NCI-H446 (cell line): Measurements from ENCODE around the gene LRRC59.
"Not testable (repeated sequence)": the region's sequence is repeated elsewhere in the genome, so short reads cannot be mapped to it uniquely, and the experiment has no call there.

ENCODE experiments used
- DNase-seq, 2 experiments: peaks; one replicate each; lab custom pipeline; 2025; lab: John Stamatoyannopoulos, UW

The LRRC59 gene

DNA sequence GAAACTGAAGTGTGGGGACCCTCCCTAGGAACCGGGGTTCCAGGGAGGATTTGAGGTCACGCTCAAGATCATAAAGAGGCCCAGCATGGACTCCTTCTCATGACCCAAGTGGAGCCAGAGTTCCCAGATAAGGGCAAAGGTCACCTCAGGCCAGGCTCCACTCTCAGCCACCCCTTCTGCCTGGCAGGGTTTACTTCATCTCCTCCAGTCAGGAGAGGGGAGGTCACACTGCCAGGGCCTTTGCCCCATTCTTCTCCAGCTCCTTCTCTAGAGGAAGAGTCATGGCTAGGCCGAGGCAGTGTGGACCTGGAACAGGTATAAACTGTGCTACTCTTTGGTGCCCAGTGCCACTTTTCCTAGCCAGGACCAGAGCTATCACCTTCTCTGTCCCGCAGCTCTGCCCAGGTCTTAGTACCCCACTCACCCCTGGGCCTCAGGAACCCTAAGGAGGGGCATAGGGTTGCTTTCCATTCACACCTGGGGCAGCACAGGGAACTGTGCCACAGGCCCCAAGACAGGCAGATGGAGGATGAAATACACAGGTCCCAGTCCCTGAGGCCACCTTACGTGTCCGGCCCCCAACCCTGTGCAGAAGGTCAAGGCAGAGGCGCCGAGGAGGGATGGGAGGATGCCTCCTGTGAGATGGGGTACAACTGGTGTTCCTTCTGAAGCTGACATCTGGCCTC lies 27.8 kb upstream of the LRRC59 start:
- DNase-seq: no peak

DNA sequence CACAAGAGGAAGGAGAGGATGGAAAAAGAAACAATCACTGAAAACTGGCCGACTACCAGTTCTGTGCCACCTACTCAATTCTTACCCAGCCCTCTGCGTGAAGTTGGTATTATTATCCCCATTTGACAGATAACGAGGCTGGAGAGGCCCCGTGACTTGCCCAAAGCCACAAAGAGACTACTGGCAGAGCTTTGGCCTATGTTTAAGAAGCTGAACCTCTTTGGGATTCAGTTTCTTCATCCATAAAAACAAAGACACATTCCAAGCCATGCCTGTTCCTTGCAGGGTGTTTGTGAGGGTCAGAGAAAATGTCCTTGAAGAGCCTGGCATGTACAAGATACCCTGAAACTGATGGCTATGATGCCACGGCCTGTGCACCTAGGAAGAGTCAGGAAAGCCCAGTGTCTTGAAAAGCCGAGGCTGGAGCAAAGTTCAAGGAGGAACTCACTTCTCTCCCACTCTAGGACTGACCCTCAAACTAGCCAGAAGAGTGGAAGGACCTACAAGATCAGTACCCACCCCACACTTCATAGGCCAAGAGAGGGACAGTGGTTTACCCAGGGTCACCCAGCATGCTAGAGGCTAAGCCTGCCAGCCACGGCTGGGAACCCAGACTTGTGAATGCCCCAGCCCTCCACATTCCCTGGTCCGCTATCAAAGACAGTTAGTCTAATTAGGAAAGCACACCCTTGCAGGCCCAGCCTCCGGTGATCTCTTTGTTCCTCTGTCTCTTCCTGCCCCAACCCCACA lies 27.1 kb upstream of the LRRC59 start:
- DNase-seq: no peak

DNA sequence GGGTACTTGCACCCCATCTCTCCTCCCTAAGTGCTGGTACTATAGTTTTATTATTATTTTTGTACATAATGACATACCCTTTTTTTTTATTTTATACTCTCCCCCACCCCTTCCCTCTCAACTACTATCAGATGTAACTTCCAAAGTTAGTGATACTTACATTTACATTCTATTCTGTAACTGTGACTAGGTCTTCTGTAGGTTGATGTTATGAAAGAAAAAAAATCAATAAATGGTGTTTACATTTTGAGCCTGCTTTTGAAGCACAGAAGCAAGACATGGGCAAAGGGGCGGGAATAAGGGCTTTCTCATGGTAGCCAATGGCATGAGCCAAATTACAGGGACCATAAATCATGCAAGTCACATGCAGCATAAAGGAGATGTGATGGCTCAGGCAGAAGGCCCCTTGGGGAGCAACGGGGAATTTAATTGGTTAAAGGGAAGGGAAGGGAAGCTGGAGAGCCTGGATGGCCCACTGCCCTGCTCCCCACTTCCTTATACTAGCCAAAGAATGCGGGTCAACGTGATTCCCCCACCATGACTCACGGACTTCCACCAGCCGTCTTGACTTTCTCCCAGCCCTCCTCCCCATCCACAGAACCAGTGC lies 26.3 kb upstream of the LRRC59 start:
- DNase-seq: peak in 1 of 2 experiments; percentile 50

DNA sequence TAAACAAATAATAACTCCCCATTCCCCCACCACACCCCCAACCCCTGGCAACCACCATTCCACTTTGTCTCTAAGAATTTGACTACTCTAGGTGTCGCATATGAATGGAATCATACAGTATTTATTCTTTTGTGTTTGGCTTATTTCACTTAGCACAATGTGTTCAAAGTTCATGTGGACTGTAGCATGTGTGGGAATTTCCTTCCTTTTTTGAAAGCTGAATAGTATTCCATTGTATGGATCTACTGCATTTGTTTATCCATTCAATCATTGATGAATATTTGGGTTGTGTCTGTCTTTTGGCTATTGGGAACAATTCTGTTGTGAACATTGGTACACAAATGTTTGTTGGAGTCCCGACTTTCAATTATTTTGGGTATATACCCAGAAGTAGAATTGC lies 25.4 kb upstream of the LRRC59 start:
- DNase-seq: no peak

DNA sequence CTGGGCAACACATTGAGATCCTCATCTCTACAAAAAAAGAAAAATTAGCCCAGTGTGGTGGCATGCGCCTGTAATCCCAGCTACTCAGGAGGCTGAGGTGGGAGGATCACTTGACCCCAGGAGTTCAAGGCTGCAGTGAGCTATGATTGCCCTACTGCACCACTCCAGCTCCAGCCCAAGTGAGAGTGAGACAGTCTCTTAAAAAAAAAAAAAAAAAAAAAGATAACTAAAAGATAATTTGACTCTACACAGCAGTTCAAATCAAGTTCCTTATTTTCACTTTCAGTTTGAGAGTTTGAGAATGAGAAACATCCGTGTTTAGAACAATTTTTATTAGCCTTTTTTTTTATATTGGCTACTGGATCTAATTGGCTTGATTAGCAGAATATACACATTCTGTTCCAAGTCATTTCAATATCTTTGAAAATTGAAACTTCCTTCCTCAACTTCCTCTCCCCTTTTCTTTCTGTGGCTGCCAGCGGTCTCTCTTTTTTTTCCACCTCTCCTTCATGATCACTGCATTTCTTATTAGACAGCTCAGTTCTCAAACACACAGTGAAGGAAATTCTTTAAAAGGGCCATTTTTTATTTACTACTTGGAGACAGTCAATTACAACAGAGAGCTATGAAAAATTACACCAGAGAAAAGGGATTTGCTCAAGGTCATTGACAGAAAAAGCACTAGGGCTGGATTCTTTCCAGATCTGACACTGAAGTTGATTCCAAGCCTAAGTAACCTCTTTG lies 24.2 kb upstream of the LRRC59 start:
- peak in 1 of 2 experiments; percentile 20 for DNase-seq

DNA sequence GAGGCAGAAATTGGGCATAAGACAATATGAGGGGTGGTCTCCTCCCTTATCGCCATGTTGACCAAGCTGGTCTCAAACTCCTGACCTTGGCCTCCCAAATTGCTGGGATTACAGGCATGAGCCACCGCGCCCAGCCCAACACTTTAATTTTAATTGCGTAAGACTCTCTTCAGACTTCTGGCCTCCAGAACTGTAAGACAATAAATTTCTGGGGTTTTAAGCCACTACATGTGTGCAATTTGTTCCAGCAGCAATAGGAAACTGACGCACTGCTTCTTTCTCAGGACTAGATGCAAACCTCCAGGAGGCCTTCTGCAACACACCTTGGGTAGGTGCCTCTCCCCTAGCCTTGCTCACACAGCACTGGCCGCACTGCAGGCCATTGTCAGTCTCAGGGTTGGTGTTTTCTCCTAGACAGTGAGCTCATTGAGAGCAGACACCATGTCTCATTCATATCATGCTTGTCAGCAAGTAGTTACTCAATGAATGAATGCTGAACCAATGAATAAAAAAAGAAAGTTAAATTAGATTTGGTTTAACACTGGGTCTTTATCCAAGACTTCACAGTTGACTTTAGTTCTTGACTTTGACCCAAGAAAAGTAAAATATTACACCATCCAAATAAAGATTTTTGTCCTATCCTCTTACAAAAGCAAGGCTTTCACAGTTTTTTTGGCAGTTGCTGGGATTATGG lies 23.2 kb upstream of the LRRC59 start:
- no peak for DNase-seq

DNA sequence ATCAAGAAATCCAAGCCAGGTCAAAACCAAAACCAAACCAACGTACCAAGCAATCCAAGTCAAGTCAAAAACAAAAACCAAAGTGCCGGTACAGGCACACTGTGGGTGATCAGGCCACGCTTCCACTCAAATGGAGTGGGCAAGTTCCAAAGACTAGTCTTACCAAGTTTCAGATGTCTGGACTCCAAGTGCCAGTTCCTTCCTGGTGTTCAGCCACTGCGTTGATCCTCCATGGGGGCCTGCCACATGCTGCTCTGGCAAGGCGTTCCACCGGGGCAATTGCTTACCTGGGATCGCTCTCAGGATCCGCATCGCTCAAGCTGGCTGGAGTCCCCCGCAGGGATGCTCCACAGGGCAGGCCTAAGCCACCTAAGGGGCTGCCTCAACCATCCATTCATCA lies 22.3 kb upstream of the LRRC59 start:
- DNase-seq: not testable (repeated sequence)

DNA sequence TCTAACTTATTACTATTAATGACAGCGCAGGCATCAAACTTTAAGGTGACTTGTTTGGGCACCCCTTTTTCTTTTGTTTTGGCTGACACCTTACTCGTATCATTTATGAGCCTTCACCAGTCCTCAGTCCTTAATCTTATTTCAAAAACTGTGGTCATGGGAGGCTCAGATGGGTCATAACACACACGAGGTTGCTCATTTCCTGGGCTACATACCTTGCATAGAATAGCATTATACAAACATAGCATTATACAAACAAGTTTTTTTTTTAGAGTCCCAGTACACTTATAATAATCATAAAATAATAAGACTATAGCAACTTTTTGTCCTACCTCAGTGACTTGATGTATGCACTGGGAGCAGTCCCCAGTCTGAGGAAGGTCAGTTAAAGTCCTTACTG lies 17.5 kb upstream of the LRRC59 start:
- no peak for DNase-seq

DNA sequence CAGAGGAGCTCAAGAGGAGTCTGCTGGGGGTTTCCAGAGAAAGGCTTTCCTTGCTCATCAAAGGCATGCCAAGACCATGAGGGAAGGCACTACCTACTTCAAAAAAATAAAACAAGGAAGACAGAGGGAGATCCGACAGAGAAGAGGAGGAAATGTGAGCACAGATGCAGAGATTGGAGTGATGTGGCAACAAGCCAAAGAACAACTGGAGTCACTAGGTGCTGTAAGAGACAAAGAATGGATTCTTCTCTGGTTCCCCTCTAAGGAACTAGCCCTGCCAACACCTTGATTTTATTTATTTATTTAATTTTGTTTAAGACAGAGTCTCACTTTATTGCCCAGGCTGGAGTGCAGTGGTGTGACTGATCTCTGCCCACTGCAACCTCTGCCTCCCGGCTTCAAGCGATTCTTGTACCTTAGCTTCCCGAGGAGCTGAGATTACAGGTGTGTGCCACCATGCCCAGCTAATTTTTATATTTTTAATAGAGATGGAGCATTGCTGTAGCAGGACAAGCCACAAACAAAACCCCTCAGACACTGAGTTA lies 14.9 kb upstream of the LRRC59 start:
- no peak for DNase-seq

DNA sequence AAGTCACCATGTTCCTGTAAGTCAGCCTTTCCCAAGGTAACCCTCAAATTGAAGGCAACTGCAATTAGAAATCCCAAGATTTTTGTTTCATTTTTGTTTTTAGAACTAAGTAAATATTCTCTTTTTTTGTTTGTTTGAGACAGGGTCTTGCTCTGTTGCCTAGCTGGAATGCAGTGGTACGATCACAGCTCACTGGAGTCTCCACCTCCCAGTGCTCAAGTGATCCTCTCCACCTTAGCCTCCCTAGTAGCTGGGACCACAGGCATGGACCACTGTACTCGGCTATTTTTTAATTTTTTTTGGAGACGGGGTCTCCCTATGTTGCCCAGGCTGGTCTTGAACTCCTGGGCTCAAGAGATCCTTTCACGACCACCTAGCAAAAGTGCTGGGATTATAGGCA lies 10.6 kb upstream of the LRRC59 start:
- DNase-seq: no peak

DNA sequence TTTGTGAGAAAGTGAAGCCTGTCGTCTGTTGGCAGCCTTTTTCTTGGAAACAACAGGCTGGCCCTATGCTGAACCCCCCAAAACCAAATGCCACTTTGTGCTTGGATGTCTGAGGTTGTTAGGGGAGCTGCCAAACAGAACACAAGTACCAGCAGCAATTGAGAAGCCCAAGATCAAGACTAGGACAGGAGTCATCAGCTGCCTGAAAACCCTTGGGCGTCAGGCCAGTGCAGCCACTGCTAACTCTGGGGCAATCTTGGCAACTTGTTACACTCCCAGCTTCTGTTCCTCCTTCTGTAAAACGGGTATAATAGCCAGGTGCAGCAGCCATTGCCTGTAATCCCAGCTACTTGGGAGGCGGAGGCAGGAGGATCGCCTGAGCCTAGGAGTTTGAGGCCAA lies 9.3 kb upstream of the LRRC59 start:
- DNase-seq: no peak

DNA sequence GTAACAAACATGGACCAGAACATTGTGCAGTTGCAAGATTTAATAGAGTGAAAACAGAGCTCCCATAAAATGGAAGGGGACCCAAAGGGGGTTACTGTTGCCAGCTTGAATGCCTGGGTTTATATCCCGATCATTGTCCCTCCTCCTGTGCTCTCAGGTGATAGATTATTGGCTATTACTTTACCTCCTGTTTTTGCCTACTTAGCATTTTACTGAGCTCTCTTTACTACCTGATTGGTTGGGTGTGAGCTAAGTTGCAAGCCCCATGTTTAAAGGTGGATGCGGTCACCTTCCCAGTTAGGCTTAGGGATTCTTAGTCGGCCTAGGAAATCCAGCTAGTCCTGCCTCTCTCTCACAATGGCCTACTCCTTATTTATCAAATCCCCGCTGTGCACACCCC lies 8.0 kb upstream of the LRRC59 start:
- DNase-seq: not testable (repeated sequence)

DNA sequence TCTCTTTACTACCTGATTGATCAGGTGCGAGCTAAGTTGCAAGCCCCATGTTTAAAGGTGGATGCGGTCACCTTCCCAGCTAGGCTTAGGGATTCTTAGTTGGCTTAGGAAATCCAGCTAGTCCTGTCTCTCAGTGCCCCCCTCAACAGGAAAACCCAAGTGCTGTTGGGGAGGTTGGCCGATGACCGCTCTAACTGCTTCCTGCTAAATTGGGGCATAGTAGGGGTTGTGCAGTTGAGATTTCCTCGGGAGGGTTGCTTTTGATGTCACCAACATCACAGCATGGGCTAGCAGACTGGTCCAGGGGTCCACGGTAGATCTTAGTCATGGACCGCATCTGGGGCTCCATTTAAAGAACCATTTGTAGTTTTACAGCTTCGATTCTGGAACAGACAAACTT lies 2.3 kb upstream of the LRRC59 start:
- DNase-seq: not testable (repeated sequence)

DNA sequence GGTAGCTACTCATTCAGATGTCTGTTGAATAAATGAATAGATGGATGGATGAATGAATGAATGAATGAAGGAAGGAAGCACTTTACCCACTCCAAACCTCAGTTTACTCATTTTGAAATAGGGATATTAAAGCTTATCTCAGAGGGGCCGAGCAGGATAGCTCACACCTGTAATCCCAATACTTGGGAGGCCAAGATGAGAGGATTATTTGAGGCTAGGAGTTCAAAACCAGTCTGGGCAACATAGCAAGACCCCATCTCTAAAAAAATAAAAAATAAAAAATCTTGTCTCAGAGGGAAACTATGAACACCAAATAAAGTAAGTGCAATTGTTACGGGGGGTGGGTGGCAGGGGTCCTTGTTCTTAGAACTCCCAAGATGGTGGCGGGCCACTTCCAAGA lies 1.3 kb upstream of the LRRC59 start:
- not testable (repeated sequence) for DNase-seq

DNA sequence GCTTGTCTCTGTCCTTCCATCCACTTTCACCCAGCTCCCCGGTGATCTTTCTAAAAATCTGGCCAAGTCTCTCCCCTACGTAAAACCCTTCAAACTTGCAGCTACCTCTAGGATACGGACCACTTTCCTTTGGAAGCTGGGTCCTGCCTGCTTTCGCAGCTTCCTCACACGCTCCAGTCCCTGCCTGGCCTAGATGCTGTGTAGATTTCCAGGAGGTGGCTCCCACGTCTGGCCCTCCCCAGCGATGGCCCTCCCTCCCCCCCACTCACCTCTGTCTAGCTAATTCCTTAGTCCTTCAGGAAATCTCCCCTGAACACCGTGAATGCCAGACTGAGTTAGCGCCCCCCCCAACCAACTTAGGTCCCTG lies 579 bp upstream of the LRRC59 start:
- DNase-seq: no peak

DNA sequence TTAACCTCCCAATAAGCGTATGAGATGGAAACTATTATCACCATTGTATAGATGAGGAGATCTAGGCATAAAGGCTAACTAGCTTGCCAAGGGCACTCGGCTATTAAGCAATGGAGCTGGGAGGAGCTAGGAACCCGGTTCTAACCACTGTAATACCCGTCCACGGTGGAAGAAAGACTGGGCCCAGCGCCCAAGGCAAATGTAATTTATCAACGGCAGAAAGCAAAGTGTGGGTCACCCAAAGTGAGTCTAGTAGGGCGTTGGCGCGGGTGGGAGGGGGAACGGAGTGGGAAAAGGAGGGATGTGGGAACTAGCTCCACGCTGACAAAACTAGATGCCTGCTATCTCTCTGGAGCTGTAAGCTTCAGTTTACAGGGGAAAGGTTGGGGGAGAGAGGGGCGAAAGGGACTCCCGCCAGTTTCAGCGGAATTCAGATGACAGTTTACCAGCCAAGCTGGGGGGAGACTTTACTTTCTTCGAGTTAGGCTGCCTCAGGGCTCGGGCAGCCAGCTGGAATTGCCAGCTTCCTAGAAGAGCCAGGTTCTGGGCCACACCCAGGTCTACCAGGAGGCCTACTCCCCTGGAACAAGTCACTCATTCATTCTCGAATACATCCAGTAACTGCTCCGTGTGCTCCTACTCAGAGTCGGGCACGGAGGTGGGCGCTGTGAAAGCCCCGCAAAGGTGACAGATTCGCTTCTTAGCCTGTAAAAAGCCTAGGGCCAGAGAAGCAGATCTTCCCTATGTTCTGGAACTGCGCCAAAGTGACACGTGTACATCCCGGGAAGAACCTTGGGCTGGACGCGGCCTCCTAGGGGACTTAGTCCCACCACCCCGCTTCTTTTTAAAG lies 837 bp downstream of the LRRC59 start:
- DNase-seq: peak; percentile 14 to 63

DNA sequence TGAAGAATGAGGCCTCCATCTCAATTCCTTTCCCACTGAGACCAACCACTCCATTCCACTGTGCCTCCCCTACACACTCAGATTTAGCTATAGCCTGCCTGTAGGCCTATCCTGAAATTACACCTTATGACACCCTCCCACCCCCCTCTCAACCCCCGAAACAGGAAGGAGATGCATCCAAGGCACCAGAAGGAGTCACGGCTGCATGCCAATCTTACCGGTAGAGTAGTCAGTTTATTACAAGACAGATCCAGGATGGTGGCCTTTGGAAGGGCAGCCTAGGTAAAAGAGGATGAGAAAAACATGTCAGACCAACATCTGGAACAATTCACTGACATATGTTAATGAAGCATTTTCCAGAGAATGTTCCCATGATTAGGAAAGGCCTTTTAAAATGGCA lies 2.6 kb downstream of the LRRC59 start:
- no peak for DNase-seq

DNA sequence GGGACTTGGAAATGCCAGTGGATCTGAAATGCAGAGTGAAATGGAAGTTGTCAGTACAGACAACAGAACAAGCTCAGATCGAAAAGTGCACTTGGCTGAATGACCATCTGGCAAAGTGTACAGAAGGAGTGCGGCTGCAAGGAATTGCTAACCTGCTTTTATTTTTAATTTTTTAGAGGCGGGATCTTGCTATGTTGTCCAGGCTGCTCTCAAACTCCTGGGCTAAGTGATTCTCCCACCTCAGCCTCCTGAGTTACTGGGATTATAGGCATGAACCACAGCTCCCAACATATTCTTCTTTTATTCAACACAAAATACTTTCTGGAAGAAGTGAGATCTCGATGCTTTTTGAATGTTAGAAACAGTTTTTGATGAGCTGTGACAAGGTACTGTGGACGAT lies 3.6 kb downstream of the LRRC59 start:
- no peak for DNase-seq

DNA sequence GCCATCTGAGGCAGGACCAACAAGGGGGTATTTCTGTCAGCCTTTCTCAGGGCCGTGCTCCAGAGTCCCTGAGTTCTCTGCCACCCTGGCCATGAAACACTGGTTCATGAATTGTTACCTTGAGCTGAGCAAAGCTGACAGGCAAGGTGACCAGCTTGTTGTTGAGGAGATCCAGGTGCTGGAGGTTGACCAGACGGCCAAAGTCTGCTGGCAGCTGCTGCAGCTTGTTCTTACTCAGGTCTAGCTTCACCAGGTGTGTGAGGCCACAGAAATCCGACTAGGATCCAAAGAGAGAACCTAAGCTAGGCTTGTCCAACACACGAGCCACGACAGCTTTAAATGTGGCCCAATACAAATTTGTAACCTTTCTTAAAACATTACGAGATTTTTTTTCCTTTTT lies 4.7 kb downstream of the LRRC59 start:
- DNase-seq: no peak

DNA sequence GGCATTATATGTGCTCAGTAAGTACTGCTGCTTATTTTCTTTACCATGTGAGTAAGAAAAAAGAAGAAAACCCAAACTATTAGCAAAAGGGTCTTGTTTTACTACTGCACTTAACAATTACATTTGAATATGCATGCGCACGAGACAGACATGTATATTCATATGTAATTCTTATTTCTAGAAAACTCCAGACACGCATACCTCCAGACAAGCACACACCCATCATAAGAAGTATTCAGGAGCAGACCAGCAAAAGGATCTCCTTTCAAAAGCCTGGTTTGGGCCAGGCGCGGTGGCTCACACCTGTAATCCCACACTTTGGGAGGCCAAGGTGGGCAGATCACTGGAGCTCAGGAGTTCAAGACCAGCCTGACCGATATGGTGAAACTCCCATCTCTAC lies 7.8 kb downstream of the LRRC59 start:
- no peak for DNase-seq

DNA sequence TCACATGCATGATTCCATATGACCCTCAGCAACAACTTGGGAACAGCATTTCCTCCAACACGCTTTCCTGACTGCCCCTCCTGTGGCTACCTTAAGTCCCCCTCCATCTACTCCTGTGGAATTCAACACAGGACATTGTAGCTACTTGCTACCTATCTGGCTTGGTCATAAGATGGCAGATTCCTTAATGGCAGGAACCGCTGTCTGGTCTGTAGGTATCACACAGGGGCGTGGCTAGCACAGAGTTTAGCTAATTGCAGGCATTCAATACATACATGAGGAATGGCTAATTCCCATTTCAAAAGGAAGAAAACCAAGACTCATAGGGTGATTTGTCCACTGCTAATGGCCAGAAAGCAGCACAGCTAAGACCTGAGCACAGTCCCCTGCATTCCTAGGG lies 8.6 kb downstream of the LRRC59 start:
- no peak for DNase-seq
